ENCODE measurements around the gene KLHL25. TPM values are rescaled to one million over a fixed set of nuclear protein-coding genes. Genes with fewer than 3 reads are reported as not detected.

The KLHL25 gene
- polyA plus RNA-seq, 1 donor: 9.4 TPM

GRCh38 chr15:85777250-85778106 is 17.2 kb downstream of the KLHL25 start:
- DNase-seq: no peak

GRCh38 chr15:85773970-85774369 is 20.8 kb downstream of the KLHL25 start:
- no peak for DNase-seq

GRCh38 chr15:85773249-85773648 is 21.5 kb downstream of the KLHL25 start:
- DNase-seq: no peak

DNA sequence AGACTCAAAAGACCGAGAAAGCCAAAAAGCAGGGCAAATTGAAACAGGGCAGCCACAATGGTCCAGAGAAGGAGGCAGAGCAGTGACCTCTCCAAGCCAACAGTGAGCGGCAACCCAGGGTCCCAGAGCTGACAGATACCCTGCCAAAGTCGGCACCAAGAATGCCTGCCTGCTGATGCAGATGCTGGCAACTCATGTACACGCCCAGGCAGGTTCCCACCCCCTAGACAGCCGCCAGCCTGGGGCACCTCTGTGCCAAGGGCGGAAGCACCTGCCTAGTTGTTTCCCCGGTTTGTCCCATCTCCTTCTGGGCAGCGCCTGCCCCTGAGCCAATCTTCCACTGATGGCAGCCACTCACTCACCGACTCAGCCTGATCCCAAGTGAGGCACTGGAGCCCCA is 22.1 kb downstream of the KLHL25 start:
- no peak for DNase-seq

DNA sequence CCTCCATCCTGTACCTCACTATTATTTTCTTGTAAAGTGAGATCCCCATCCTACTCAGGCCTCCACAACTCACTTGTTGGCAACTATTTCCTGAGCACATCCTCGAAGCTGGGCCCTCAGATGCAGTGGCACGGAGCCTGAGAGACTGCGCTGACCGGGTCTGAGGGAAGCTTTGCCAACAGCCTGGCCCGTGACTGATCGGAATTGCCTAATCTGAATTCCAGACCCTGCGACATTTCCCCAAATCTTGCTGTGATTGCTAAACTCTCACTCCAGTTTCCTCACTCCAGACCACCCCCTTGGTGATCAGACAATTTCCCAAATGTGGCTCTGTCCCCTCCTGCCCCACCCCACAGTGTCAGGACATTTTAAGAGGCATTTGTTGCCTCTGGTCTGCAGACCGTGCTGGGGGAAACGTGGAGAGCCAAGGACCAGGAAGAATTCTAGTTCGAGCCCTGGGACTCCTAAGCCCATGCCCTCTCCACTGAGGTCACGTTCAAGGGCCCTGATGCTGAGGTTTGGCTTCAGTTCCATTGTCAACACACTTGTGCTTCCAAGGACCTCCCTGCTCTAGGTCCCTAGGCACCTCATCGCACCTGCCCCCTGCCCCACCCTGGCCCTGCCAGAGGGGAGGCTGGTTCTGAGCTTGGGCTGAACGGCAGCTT is 22.8 kb downstream of the KLHL25 start:
- DNase-seq: no peak

- no peak for DNase-seq
Measured at GRCh38 chr15:85771271-85771670, 23.5 kb downstream of the KLHL25 start.

DNA sequence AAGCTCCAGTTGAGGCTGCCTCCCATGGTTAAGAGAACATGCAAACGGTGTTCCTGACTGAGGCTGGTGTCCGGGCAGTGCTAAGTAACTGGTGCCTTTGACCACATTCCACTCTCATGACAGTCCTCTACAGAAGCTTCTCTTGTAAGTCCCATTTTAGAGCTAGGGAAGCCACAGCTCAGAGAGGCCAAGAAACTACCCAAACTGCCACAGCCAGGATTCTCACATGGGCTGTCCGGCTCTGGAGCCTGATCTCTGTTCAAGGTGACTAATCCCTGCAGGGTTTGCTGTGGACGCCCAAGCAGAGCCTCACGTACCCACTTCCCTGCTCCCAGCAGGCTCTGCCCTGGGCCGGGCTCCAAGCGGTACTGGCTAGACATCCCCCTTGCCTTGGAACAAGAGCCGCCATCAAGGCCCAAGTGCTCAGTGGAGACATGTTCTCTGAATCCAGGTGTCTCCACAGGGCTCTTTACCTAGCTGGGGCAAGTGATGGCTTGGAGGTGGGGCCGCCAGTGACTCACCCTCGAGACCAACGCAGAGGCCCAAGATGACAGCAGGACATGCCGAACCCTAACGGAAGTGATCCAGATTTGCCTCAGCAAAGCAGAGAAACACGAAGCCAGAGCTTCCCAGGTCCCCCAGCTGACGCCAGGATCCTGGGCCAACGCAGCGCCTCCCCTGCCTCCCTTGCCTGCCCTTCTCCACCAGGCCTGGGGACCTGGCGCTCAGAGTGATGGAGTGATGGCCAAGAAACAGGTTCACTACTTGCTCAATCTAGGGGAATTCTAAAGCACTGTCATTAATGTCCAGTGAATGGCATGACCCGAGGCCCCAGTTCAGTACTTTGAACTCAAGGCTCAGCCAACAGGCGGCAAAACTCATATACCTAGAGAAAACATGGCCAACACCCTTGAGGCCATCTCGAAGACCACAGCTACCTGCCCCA is 24.4 kb downstream of the KLHL25 start:
- DNase-seq: no peak

DNA sequence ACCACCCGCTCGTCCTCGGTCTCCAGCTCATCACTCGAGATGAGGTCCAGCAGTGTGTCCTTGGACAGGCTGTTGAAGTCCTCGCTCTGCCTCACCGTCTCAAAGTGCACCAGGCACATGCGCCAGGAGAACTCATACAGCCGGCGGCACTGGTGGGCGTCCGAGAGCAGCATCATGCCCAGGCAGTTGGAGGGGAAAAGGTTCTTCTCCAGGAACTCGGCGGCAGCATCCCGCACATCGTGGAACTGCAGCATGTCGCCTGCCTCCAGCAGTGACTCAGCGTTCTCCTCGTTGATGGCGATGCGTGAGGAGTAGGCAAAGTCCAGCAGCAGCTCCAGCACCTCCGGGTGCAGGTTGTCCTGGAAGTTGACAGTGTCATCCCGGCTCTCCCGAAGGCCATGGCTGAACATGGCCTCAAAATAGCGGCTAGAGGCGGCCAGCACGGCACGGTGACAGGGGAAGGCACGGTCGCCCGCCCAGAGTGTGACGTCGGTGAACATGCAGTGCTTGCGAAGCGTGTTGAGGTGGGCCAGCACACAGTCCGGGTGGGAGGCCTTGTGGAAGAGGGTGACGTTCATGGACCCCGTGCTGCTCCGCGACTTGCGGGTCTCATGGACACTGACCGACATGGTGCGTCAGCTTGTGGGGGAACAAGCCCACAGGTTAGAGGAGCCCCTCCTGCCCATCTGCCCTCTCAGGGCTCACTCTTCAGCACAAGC is 25.4 kb downstream of the KLHL25 start:
- DNase-seq: no peak

DNA sequence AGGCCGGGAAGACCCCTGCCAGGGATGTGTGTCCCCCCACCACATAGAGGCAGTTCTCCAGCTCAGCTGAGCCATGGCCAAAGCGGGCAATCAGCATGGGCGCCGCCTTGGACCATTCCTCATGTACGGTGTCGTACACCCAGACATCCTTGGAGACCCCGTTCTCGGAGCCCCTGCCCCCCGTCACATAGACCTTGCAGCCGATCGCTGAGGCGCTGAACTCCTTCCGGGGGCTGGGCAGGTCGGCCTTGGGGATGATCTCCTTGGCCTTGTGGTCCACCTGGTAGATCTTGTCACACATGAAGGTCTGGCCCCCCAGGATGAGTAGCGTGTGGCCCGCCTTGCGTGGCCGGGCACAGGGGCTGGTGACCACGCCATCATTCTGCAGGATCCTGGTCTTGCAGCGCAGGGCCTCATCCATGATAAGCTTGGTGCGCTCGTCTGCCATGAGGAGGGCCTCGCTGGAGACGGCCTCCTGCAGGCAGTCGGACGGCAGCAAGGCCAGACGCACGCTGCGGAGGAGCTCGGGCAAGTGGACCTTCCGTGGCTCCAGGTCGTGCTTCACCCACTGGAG is 26.0 kb downstream of the KLHL25 start:
- no peak for DNase-seq

- no peak for DNase-seq
Measured at GRCh38 chr15:85767785-85768529, 26.8 kb downstream of the KLHL25 start.

DNA sequence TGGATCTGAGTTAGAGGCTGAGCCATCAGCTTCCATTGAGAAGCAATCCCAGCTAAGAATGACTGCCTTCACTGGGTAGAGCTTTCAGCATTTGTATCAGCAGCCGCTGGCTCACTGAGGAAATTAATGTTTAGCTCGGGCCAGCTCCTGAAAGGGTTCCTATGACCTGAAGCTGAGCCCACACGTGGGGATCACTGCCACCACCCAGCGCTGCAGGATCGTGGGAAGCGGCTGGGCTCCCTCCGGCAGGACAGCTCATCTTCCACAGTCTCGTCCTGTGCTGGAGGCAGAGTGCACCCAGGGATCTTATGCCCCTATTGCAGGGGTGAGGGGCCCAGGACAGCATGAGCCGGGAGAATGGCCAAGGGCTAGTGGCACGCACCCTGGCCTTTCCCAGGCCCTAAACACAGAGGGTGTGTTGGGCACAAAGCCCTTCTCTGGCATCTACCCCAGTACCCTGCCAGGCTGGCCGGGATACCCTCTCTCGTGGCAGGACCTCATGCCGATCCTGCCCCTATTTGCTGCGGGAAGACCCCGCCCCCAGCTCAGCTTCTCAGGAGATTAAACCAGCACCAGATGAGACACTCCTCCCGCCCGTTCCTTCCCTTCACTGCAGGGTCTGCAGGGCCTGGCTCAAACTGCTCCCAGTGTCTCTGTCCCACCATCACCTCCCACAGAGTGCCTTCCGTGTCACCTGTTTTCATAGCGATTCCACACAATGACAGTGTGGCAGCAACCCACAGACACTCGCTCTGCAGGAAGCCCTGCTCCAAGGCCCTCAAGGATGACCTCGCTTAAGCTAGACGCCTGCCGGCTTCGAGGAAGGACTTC is 28.5 kb downstream of the KLHL25 start:
- no peak for DNase-seq

GRCh38 chr15:85764649-85765277 is 30.0 kb downstream of the KLHL25 start:
- DNase-seq: no peak

- DNase-seq: no peak
Measured at GRCh38 chr15:85763673-85764633, 30.8 kb downstream of the KLHL25 start.

DNA sequence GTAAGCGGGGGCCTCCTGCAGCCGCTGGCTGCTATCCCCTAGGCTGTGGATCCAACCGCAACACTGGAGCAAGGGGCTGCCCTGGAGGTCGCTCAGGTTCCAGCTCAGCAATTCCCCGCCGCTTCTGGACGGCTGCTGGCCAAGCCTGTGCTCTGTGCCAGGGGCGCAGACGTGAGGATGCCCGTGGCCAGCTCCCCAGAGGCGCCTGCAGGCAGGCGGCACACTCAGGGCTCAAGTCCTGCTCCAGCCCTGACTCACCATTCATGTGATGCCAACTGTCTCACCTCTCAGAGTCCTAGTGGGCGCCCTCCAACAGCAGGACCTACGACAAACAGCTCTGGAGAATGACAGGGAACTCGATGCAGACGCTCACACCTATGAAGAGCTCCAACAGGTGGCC is 31.6 kb downstream of the KLHL25 start:
- no peak for DNase-seq

DNA sequence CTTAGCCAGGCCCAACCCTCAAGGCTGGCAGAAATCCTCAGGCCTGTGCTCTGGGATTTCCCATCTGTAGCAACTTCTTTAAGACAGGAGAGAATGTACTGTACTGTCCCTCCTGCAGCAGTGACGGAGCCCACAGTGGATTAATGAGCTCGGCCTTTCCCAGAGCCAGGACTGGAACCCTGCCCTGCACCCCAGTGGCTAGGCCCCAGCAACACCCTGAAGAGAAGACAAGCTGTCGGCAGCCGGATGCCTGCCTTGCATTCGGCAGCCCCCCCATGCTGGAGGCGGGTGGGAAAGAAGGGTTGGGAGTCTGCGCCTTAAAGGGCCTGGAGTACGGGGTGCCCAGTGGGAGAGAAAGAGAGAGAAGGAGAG is 32.0 kb downstream of the KLHL25 start:
- DNase-seq: no peak

- no peak for DNase-seq
Measured at GRCh38 chr15:85762039-85762755, 32.5 kb downstream of the KLHL25 start.

- no peak for DNase-seq
Measured at GRCh38 chr15:85761635-85762034, 33.1 kb downstream of the KLHL25 start.

All from hindlimb muscle (tissue), 1 donor.